ENCODE measurements around the gene NF2.

The NF2 gene

DNA sequence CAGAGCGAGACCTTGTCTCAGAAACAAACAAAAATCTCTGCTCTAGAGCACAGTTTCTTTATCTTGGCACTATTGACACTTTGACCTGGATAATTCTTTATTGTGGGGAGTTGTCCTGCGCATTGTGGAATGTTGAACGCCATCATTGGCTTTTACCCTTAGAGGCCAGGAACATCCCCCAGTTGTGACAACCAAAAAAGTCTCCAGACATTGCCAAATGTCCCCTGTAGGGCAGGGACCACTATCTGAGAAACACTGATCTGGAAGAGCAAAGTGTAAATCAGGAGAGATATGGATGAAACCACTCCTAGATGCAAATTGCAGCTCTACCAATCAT lies 4.8 kb upstream of the NF2 start:
- Histone ChIP-seq H3K4me2 (ENCODE audit: low read length) (no peak overlapping the region), H2AFZ (ENCODE audit: low read depth, low read length) (no peak overlapping the region), H3K79me2 (ENCODE audit: low read length) (peaks cover 2% of the 10 kb centered on the region), H3K9me3 (ENCODE audit: insufficient read depth, low read length) (no peaks in the 10 kb centered on the region), H3K27me3 (ENCODE audit: low read depth, low read length) (no peaks in the 10 kb centered on the region), H3K9ac (ENCODE audit: low read length) (no peak overlapping the region), H3K36me3 (replicated peaks; ENCODE audit: low read depth, low read length) (no peaks in the 10 kb centered on the region), H3K4me3 (ENCODE audit: low read length) (no peak overlapping the region), H4K20me1 (ENCODE audit: insufficient read depth, low read length) (no peaks in the 10 kb centered on the region), H3K27ac (ENCODE audit: low read length) (no peak overlapping the region), H3K4me1 (ENCODE audit: low read length) (peaks cover 9% of the 10 kb centered on the region)
- TF ChIP-seq, protein P1, sequence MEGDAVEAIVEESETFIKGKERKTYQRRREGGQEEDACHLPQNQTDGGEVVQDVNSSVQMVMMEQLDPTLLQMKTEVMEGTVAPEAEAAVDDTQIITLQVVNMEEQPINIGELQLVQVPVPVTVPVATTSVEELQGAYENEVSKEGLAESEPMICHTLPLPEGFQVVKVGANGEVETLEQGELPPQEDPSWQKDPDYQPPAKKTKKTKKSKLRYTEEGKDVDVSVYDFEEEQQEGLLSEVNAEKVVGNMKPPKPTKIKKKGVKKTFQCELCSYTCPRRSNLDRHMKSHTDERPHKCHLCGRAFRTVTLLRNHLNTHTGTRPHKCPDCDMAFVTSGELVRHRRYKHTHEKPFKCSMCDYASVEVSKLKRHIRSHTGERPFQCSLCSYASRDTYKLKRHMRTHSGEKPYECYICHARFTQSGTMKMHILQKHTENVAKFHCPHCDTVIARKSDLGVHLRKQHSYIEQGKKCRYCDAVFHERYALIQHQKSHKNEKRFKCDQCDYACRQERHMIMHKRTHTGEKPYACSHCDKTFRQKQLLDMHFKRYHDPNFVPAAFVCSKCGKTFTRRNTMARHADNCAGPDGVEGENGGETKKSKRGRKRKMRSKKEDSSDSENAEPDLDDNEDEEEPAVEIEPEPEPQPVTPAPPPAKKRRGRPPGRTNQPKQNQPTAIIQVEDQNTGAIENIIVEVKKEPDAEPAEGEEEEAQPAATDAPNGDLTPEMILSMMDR (IDR thresholded peaks at IDR 0.05; ENCODE audit: low read depth, low read length): no peak
- no peak for TF ChIP-seq EZH2phosphoT487 (IDR thresholded peaks at IDR 0.05; ENCODE audit: low read depth)

DNA sequence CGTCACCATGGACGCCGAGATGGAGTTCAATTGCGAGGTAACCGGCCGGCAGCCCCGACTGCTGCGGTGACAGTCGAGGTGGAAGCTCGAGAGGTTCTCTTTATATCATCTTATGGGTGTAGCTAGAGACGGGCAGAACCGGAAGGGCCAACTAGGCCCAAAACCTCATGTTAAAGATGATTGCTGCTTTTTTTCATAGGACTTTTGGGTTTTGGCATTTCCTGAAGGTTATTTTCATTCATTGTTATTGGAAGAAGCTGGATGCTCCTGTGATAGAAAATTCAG lies 585 bp downstream of the NF2 start:
- H2AFZ ChIP-seq (ENCODE audit: low read depth, low read length): peak overlapping the region; percentile 87
- peak overlapping the region; percentile 57 for H3K27ac ChIP-seq (ENCODE audit: low read length)
- H3K4me2 ChIP-seq (ENCODE audit: low read length): peak overlapping the region; percentile 79
- H3K9me3 ChIP-seq (ENCODE audit: insufficient read depth, low read length): no peaks in the 10 kb centered on the region
- no peaks in the 10 kb centered on the region for H3K27me3 ChIP-seq (ENCODE audit: low read depth, low read length)
- peaks cover 13% of the 10 kb centered on the region for H4K20me1 ChIP-seq (ENCODE audit: insufficient read depth, low read length)
- peaks cover 7% of the 10 kb centered on the region for H3K4me1 ChIP-seq (ENCODE audit: low read length)
- TF ChIP-seq, protein P1 (IDR thresholded peaks at IDR 0.05; ENCODE audit: low read depth, low read length): no peak
- no peak for TF ChIP-seq EZH2phosphoT487 (IDR thresholded peaks at IDR 0.05; ENCODE audit: low read depth)
- peaks cover 52% of the 10 kb centered on the region for H3K79me2 ChIP-seq (ENCODE audit: low read length)
- peaks cover 22% of the 10 kb centered on the region for H3K36me3 ChIP-seq (replicated peaks; ENCODE audit: low read depth, low read length)
- H3K4me3 ChIP-seq (ENCODE audit: low read length): peak overlapping the region; percentile 89
- peak overlapping the region; percentile 96 for H3K9ac ChIP-seq (ENCODE audit: low read length)

DNA sequence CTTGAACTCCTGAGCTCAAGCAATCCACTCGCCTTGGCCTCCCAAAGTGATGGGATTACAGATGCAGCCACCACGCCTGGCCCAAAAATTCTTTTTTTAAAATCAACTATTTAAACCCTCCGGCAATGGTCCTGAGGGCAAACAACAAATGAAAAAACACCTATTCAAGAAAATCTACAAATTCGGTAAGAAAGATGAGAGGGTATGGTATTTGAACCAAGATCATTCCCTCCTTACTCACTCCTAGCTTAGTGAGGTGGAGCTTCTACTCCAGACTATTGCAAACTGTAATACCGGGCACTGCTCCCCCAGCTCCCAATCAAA lies 2.1 kb downstream of the NF2 start:
- no peak overlapping the region for H3K4me2 ChIP-seq (ENCODE audit: low read length)
- H2AFZ ChIP-seq (ENCODE audit: low read depth, low read length): no peak overlapping the region
- H3K27me3 ChIP-seq (ENCODE audit: low read depth, low read length): no peaks in the 10 kb centered on the region
- no peak overlapping the region for H3K4me3 ChIP-seq (ENCODE audit: low read length)
- H3K4me1 ChIP-seq (ENCODE audit: low read length): peaks cover 7% of the 10 kb centered on the region
- H4K20me1 ChIP-seq (ENCODE audit: insufficient read depth, low read length): peaks cover 16% of the 10 kb centered on the region
- 0 out of 2 replicates have a peak, but pooled peaks cover under 1% of the 10 kb centered on the region for H3K9me3 ChIP-seq (ENCODE audit: insufficient read depth, low read length)
- H3K36me3 ChIP-seq (replicated peaks; ENCODE audit: low read depth, low read length): peaks cover 27% of the 10 kb centered on the region
- H3K9ac ChIP-seq (ENCODE audit: low read length): no peak overlapping the region
- no peak overlapping the region for H3K27ac ChIP-seq (ENCODE audit: low read length)
- TF ChIP-seq, protein P1 (IDR thresholded peaks at IDR 0.05; ENCODE audit: low read depth, low read length): no peak
- no peak for TF ChIP-seq EZH2phosphoT487 (IDR thresholded peaks at IDR 0.05; ENCODE audit: low read depth)
- peaks cover 66% of the 10 kb centered on the region for H3K79me2 ChIP-seq (ENCODE audit: low read length)

DNA sequence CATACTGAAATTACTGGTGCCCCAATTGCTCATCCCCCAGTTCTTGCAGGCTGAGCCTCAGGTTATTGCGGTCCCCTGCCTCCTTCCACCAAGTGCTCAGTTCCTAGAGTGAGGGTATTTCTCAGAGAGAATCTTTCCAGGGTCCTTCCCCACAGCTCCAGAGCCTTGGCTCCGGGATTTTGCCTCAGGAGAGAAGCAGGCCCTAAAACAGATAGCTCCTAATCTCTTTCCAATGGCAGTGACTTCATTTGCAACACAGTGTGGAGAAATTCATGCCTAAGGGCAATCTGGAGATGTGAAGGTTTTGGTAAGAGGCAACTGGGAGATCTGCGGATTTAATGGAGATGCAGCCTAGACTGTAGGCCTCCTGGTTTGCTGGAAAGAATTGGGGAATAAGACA lies 2.9 kb downstream of the NF2 start:
- Histone ChIP-seq H3K27me3 (ENCODE audit: low read depth, low read length) (no peaks in the 10 kb centered on the region), H3K4me3 (ENCODE audit: low read length) (no peak overlapping the region)

DNA sequence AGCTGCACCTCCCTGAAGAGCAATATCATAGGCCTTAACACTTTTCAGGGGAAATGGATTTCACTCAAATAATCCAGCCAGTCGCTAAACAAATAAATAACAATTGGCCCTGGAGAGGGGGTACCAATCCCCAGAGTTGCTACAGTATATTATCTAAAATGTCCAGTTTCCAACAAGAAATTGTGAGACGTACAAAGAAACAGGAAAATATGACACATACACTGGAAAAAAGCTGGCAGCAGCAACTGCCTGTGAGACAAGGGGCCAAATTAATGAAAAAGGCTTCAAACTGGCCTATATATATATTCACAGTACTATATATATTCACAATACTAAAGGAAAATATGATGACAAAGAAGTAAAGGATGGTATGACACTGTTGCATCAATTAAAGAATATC lies 4.0 kb downstream of the NF2 start:
- no peak overlapping the region for H3K4me3 ChIP-seq (ENCODE audit: low read length)
- TF ChIP-seq EZH2phosphoT487 (IDR thresholded peaks at IDR 0.05; ENCODE audit: low read depth): no peak
- TF ChIP-seq, protein P1 (IDR thresholded peaks at IDR 0.05; ENCODE audit: low read depth, low read length): no peak
- H3K4me1 ChIP-seq (ENCODE audit: low read length): peaks cover 7% of the 10 kb centered on the region
- H3K4me2 ChIP-seq (ENCODE audit: low read length): no peak overlapping the region
- peaks cover 85% of the 10 kb centered on the region for H3K79me2 ChIP-seq (ENCODE audit: low read length)
- H3K27me3 ChIP-seq (ENCODE audit: low read depth, low read length): no peaks in the 10 kb centered on the region
- H3K9me3 ChIP-seq (ENCODE audit: insufficient read depth, low read length): 0 out of 2 replicates have a peak, but pooled peaks cover 3% of the 10 kb centered on the region
- H2AFZ ChIP-seq (ENCODE audit: low read depth, low read length): no peak overlapping the region
- H4K20me1 ChIP-seq (ENCODE audit: insufficient read depth, low read length): peaks cover 16% of the 10 kb centered on the region
- no peak overlapping the region for H3K9ac ChIP-seq (ENCODE audit: low read length)
- H3K27ac ChIP-seq (ENCODE audit: low read length): no peak overlapping the region
- H3K36me3 ChIP-seq (replicated peaks; ENCODE audit: low read depth, low read length): peaks cover 30% of the 10 kb centered on the region

More for the DNA sequence above, 2.9 kb downstream of the NF2 start:
- peaks cover 7% of the 10 kb centered on the region for H3K4me1 ChIP-seq (ENCODE audit: low read length)
- no peak overlapping the region for H3K27ac ChIP-seq (ENCODE audit: low read length)
- H2AFZ ChIP-seq (ENCODE audit: low read depth, low read length): no peak overlapping the region
- no peak overlapping the region for H3K4me2 ChIP-seq (ENCODE audit: low read length)
- peaks cover 75% of the 10 kb centered on the region for H3K79me2 ChIP-seq (ENCODE audit: low read length)
- H4K20me1 ChIP-seq (ENCODE audit: insufficient read depth, low read length): peaks cover 16% of the 10 kb centered on the region
- H3K9me3 ChIP-seq (ENCODE audit: insufficient read depth, low read length): 0 out of 2 replicates have a peak, but pooled peaks cover 3% of the 10 kb centered on the region
- no peak overlapping the region for H3K9ac ChIP-seq (ENCODE audit: low read length)
- TF ChIP-seq EZH2phosphoT487 (IDR thresholded peaks at IDR 0.05; ENCODE audit: low read depth): no peak
- peaks cover 30% of the 10 kb centered on the region for H3K36me3 ChIP-seq (replicated peaks; ENCODE audit: low read depth, low read length)

Measured in OCI-LY3 (cell line).